Right atrium auricular region (tissue), 2 donors: Measurements from ENCODE around the gene CCNY. TPM values are rescaled to one million over a fixed set of nuclear protein-coding genes. Genes with fewer than 3 reads are reported as not detected.

Experiments
- DNase-seq: peaks from one replicate; pipeline ENCODE4 v3.0.0-alpha.2; 2019; ENCODE audit warnings: low spot score
- H3K27ac ChIP-seq, 2 donors: fragments of 200-600 bp; sonication (generic); 1 replicate in 1 of 2; 2 replicates in 1 of 2; pipeline ENCODE4 v1.5.1; 2016 to 2019
- H3K27me3 ChIP-seq, 2 donors: fragments of 200-600 bp; sonication (generic); one replicate each; pipeline versions ENCODE4 v1.5.1 to v1.6.0; 2017 to 2019
- H3K36me3 ChIP-seq: fragments of 200-600 bp; sonication (generic); one replicate; pipeline ENCODE4 v1.5.1; 2016
- H3K4me1 ChIP-seq, 2 donors: fragments of 200-600 bp; sonication (generic); one replicate each; pipeline versions ENCODE4 v1.5.1 to v1.6.0; 2017 to 2019
- H3K4me3 ChIP-seq, 2 donors: fragments of 200-600 bp; sonication (generic); 1 replicate in 1 of 2; 2 replicates in 1 of 2; pipeline ENCODE4 v1.5.1; 2017 to 2019; ENCODE audit warnings: mild to moderate bottlenecking in 1 of 2, moderate library complexity in 1 of 2
- H3K9me3 ChIP-seq, 2 donors: fragments of 200-600 bp; sonication (generic); one replicate each; pipeline ENCODE4 v1.5.1; 2019
- total RNA-seq, 2 donors: library from RNA; depleted of rRNA; stranded (reverse); fragments of >200 nt; gene quantifications; one replicate each; pipeline ENCODE4 v1.1.0, GENCODE V29; 2016
- TF ChIP-seq, protein P1 (sequence below), 2 donors: fragments of 200-600 bp; sonication (generic); IDR thresholded peaks; one replicate each; pipeline ENCODE4 v1.5.1; 2019; ENCODE audit warnings: antibody characterized with exemption in 2 of 2

The CCNY gene
- total RNA-seq, 2 donors from 2014 or later = 35.6 to 58.1 TPM

- Histone ChIP-seq H3K27me3 (no peaks in the 10 kb centered on the region), H3K36me3 (no peaks in the 10 kb centered on the region), H3K27ac (no peak overlapping the region), H3K4me3 (no peak overlapping the region), H3K9me3 (no peaks in the 10 kb centered on the region), H3K4me1 (peaks cover 0 to 18% of the 10 kb centered on the region in 2 donors)
- TF ChIP-seq, protein P1, sequence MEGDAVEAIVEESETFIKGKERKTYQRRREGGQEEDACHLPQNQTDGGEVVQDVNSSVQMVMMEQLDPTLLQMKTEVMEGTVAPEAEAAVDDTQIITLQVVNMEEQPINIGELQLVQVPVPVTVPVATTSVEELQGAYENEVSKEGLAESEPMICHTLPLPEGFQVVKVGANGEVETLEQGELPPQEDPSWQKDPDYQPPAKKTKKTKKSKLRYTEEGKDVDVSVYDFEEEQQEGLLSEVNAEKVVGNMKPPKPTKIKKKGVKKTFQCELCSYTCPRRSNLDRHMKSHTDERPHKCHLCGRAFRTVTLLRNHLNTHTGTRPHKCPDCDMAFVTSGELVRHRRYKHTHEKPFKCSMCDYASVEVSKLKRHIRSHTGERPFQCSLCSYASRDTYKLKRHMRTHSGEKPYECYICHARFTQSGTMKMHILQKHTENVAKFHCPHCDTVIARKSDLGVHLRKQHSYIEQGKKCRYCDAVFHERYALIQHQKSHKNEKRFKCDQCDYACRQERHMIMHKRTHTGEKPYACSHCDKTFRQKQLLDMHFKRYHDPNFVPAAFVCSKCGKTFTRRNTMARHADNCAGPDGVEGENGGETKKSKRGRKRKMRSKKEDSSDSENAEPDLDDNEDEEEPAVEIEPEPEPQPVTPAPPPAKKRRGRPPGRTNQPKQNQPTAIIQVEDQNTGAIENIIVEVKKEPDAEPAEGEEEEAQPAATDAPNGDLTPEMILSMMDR (IDR thresholded peaks at IDR 0.05) = no peak
- no peak for DNase-seq
These were observed 22.7 kb downstream of the CCNY start for GRCh38 chr10:35359056-35359455.

DNA sequence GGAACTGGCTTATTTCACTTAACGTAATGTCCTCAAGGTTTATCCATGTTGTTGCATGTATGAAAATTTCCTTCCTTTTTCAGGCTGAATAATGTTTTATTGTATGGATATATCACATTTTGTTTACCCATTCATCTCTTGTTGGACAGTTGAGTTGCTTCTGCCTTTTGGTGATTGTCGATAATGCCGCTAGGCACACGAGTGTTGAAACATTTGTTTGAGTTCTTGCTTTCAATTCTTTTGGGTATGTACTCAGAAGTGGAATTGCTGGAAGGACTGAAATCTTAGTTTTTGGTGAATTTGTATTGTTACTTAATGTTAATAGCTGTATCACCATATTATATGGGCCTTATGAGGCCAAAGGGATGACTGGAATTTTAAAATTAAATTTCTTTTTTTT, 23.6 kb downstream of the CCNY start:
- Histone ChIP-seq H3K27ac (no peak overlapping the region), H3K4me3 (no peak overlapping the region), H3K9me3 (no peaks in the 10 kb centered on the region), H3K36me3 (no peaks in the 10 kb centered on the region), H3K27me3 (no peaks in the 10 kb centered on the region), H3K4me1 (peaks cover 0 to 21% of the 10 kb centered on the region in 2 donors)
- TF ChIP-seq, protein P1 (IDR thresholded peaks at IDR 0.05) = no peak
- DNase-seq = no peak

GRCh38 chr10:35362701-35363350, 26.5 kb downstream of the CCNY start:
- Histone ChIP-seq H3K4me3 (no peak overlapping the region), H3K4me1 (peaks cover 0 to 25% of the 10 kb centered on the region in 2 donors), H3K36me3 (no peaks in the 10 kb centered on the region), H3K9me3 (no peaks in the 10 kb centered on the region), H3K27ac (no peak overlapping the region), H3K27me3 (no peaks in the 10 kb centered on the region)
- TF ChIP-seq, protein P1 (IDR thresholded peaks at IDR 0.05) = no peak
- no peak for DNase-seq

DNA sequence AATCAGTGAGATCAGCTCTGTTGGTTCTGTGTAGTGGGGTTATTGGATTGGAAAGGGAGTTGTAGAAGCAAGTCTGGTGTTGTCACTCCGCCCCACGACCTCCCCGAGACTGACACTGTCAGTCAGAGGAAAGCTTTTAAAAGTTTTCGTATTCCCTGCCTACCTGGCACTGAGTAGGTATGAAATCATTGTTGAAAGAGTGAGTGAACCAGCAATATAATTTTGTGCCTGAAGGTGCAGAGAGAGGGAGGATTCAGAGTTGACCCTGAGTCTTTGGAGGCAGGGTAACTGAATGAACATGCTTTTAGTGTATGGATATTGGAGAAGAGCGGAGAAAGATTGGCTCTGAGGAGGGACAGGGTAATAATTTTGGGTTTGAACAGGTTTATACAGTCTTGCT, 27.3 kb downstream of the CCNY start:
- Histone ChIP-seq H3K4me1 (peaks cover 0 to 32% of the 10 kb centered on the region in 2 donors), H3K4me3 (no peak overlapping the region), H3K27me3 (no peaks in the 10 kb centered on the region), H3K27ac (no peak overlapping the region), H3K9me3 (no peaks in the 10 kb centered on the region), H3K36me3 (no peaks in the 10 kb centered on the region)
- TF ChIP-seq, protein P1 (IDR thresholded peaks at IDR 0.05) = no peak
- DNase-seq = no peak

DNA sequence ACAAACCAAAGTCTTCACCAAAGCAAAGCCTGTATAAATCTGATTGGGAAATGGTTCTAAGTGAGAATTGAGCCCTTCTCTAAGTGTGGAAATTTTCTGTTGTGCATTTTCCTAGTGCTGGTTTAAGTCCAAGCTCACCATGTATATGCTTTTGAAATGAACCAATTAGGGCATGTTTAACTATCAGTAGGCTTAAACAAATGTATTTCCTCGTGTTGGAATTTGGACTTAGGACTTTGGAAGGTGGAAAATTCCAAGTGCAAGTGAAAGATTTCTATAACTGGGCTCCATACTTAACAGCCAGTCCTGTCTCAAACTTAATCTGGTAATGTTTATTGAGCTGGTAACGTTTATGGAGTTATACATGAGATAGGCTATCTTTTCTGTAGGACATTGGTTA, 28.5 kb downstream of the CCNY start:
- no peak overlapping the region for H3K4me3 ChIP-seq
- no peak for DNase-seq
- H3K27me3 ChIP-seq = no peaks in the 10 kb centered on the region
- TF ChIP-seq, protein P1 (IDR thresholded peaks at IDR 0.05) = no peak
- H3K9me3 ChIP-seq = no peaks in the 10 kb centered on the region
- peaks cover 0 to 45% of the 10 kb centered on the region in 2 donors for H3K4me1 ChIP-seq
- H3K27ac ChIP-seq = no peak overlapping the region
- H3K36me3 ChIP-seq = no peaks in the 10 kb centered on the region

DNA sequence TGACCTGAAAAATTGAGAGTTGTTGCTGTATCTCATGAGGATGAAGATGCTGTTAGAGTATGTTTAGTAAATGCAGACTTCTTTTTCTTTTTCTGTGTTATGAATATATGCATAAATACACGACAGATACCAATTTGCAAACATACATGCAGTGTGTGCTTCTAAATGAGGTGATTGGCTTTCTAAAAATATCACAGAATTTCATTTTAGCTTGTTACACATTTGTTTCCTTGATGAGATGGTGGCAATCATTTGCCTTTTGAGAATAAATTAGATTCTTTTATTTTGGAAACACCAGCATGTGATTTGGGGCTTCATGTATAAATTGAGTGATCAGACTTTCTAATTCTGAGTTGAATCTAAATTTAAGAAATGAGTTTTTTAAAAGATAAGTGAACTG, 29.7 kb downstream of the CCNY start:
- DNase-seq = no peak

More for the DNA sequence above, 29.7 kb downstream of the CCNY start:
- no peaks in the 10 kb centered on the region for H3K27me3 ChIP-seq
- TF ChIP-seq, protein P1 (IDR thresholded peaks at IDR 0.05) = no peak
- no peaks in the 10 kb centered on the region for H3K36me3 ChIP-seq
- H3K27ac ChIP-seq = no peak overlapping the region
- no peak overlapping the region for H3K4me3 ChIP-seq
- peaks cover 0 to 56% of the 10 kb centered on the region in 2 donors for H3K4me1 ChIP-seq
- no peaks in the 10 kb centered on the region for H3K9me3 ChIP-seq
